HepG2 (cell line): ENCODE results near the gene MMP12.

Source experiments
- CHD2 ChIP-seq: IDR thresholded peaks from 2 replicates; pipeline ENCODE4 v1.6.1; 2011; ENCODE audit warnings: low read depth, low read length, improper control_type of control experiment
- HNF4A ChIP-seq: sonication (generic); formaldehyde crosslinking; IDR thresholded peaks from 2 replicates; pipeline ENCODE4 v1.4.0; 2020; ENCODE audit warnings: missing genetic modification reagents
- POLR2A ChIP-seq, 2 experiments: IDR thresholded peaks; 2 replicates each; pipeline ENCODE4 v1.6.1; 2011; ENCODE audit warnings: low read depth in 2 of 2, low read length in 2 of 2, mild to moderate bottlenecking in 1 of 2, moderate library complexity in 1 of 2; ENCODE audit not compliant: insufficient read depth in 1 of 2
- POLR2AphosphoS5 ChIP-seq: IDR thresholded peaks from 2 replicates; pipeline ENCODE4 v1.6.1; 2012; ENCODE audit warnings: low read depth, low read length
- SP1 ChIP-seq, 2 experiments: fragments of 450-650 bp in 1 of 2; sonication (generic) in 1 of 2; formaldehyde crosslinking in 1 of 2; IDR thresholded peaks; 2 replicates each; pipeline versions ENCODE4 v1.4.0 to v1.6.1; 2016 to 2020; ENCODE audit warnings: missing genetic modification reagents in 1 of 2
- TAF1 ChIP-seq: sonication (generic); formaldehyde crosslinking; IDR thresholded peaks from 2 replicates; pipeline ENCODE4 v1.4.0; 2020; ENCODE audit warnings: missing genetic modification reagents
- ZNF674 ChIP-seq: sonication (generic); formaldehyde crosslinking; IDR thresholded peaks from 2 replicates; pipeline ENCODE4 v1.5.0; 2020; ENCODE audit warnings: low read depth, mild to moderate bottlenecking, missing genetic modification reagents
- TF ChIP-seq, protein P1 (sequence below): sonication (generic); formaldehyde crosslinking; IDR thresholded peaks from 2 replicates; pipeline ENCODE4 v1.5.0; 2020; ENCODE audit warnings: mild to moderate bottlenecking, missing genetic modification reagents, moderate library complexity
- TF ChIP-seq, protein P2 (sequence below): sonication (generic); formaldehyde crosslinking; IDR thresholded peaks from 2 replicates; pipeline ENCODE4 v1.4.0; 2020; ENCODE audit warnings: missing genetic modification reagents

DNA sequence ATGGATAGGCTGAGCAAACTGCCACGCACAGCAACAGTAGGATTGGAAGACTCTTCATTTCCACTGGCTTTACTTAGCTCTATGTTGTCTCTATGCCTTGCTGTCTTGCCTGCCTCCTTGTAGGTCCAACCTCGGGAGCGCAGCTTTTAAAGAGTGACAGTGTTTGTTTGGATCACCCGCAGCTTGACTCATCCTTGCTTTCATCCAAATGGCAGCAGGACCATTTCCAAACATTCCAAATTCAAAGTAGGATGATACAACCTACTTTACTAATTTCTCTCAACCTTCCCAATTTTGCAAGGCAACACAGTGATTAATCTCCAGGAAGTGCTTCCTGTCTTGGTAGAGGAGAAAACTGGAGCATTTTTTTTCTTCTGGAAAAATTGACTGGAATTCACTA is 31.3 kb downstream of the MMP12 start, which contains the start of gene MMP3:
- TF ChIP-seq POLR2A (IDR thresholded peaks at IDR 0.05; ENCODE audit: insufficient read depth in 1 of 2, low read depth in 2 of 2, low read length in 2 of 2) (no peak), CHD2 (no peak), HNF4A (no peak), TAF1 (no peak), ZNF674 (CRISPR knock-in tag) (no peak), SP1 (IDR thresholded peaks at IDR 0.05) (no peak), SP1 (CRISPR knock-in tag; IDR thresholded peaks at IDR 0.05) (no peak), POLR2AphosphoS5 (no peak)
- TF ChIP-seq, protein P1, sequence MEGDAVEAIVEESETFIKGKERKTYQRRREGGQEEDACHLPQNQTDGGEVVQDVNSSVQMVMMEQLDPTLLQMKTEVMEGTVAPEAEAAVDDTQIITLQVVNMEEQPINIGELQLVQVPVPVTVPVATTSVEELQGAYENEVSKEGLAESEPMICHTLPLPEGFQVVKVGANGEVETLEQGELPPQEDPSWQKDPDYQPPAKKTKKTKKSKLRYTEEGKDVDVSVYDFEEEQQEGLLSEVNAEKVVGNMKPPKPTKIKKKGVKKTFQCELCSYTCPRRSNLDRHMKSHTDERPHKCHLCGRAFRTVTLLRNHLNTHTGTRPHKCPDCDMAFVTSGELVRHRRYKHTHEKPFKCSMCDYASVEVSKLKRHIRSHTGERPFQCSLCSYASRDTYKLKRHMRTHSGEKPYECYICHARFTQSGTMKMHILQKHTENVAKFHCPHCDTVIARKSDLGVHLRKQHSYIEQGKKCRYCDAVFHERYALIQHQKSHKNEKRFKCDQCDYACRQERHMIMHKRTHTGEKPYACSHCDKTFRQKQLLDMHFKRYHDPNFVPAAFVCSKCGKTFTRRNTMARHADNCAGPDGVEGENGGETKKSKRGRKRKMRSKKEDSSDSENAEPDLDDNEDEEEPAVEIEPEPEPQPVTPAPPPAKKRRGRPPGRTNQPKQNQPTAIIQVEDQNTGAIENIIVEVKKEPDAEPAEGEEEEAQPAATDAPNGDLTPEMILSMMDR (CRISPR knock-in tag), result no peak
- TF ChIP-seq, protein P2, sequence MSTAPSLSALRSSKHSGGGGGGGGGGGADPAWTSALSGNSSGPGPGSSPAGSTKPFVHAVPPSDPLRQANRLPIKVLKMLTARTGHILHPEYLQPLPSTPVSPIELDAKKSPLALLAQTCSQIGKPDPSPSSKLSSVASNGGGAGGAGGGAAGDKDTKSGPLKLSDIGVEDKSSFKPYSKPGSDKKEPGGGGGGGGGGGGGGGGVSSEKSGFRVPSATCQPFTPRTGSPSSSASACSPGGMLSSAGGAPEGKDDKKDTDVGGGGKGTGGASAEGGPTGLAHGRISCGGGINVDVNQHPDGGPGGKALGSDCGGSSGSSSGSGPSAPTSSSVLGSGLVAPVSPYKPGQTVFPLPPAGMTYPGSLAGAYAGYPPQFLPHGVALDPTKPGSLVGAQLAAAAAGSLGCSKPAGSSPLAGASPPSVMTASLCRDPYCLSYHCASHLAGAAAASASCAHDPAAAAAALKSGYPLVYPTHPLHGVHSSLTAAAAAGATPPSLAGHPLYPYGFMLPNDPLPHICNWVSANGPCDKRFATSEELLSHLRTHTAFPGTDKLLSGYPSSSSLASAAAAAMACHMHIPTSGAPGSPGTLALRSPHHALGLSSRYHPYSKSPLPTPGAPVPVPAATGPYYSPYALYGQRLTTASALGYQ (CRISPR knock-in tag), result no peak
